ENCODE measurements around the gene NBPF3.
"Not testable (repeated sequence)": the region's sequence is repeated elsewhere in the genome, so short reads cannot be mapped to it uniquely, and the experiment has no call there.

Gene NBPF3

GRCh38 chr1:21439721-21440629, at the start of gene NBPF3:
TSS of gene NBPF3 (plus strand) at chr1:21440137. CDS start at chr1:21445087, 4,950 bp downstream.
- DNase-seq, result no peak

- DNase-seq, result no peak
Observed at GRCh38 chr1:21391497-21391896, 48.4 kb upstream of the NBPF3 start.

- DNase-seq, result no peak
Observed at GRCh38 chr1:21392587-21393263, 47.2 kb upstream of the NBPF3 start.

GRCh38 chr1:21396516-21396915, 43.4 kb upstream of the NBPF3 start:
- no peak for DNase-seq

GRCh38 chr1:21397813-21398188, 42.1 kb upstream of the NBPF3 start:
- no peak for DNase-seq

- DNase-seq, result not testable (repeated sequence)
Observed at GRCh38 chr1:21401726-21402346, 38.1 kb upstream of the NBPF3 start.

GRCh38 chr1:21406659-21407058, 33.3 kb upstream of the NBPF3 start:
- DNase-seq, result no peak

GRCh38 chr1:21409897-21410296, 30.0 kb upstream of the NBPF3 start:
- not testable (repeated sequence) for DNase-seq

GRCh38 chr1:21414015-21414414, 25.9 kb upstream of the NBPF3 start:
- no peak for DNase-seq

- not testable (repeated sequence) for DNase-seq
Observed at GRCh38 chr1:21420378-21420777, 19.6 kb upstream of the NBPF3 start.

- DNase-seq, result not testable (repeated sequence)
Observed at GRCh38 chr1:21421307-21421706, 18.6 kb upstream of the NBPF3 start.

GRCh38 chr1:21427798-21428480, 12.0 kb upstream of the NBPF3 start:
- not testable (repeated sequence) for DNase-seq

GRCh38 chr1:21428481-21429073, 11.4 kb upstream of the NBPF3 start:
- not testable (repeated sequence) for DNase-seq

GRCh38 chr1:21429210-21429609, 10.7 kb upstream of the NBPF3 start:
- DNase-seq, result not testable (repeated sequence)

GRCh38 chr1:21430875-21431274, 9.1 kb upstream of the NBPF3 start:
- DNase-seq, result not testable (repeated sequence)

GRCh38 chr1:21434394-21434793, 5.5 kb upstream of the NBPF3 start:
- DNase-seq, result no peak

GRCh38 chr1:21435646-21436487, 4.1 kb upstream of the NBPF3 start:
- no peak for DNase-seq

- no peak for DNase-seq
Observed at GRCh38 chr1:21436488-21437340, 3.2 kb upstream of the NBPF3 start.

- no peak for DNase-seq
Observed at GRCh38 chr1:21437341-21437640, 2.6 kb upstream of the NBPF3 start.

GRCh38 chr1:21438646-21439312, 1.2 kb upstream of the NBPF3 start:
- DNase-seq, result not testable (repeated sequence)

All from OCI-M1 (cell line).